B cell (primary cell): Measurements from ENCODE around the gene TRMT112. TPM values are rescaled to one million over a fixed set of nuclear protein-coding genes. Genes with fewer than 3 reads are reported as not detected.

Experiments used
- ATAC-seq: fragments of 200-7000 bp; cut with Tn5 transposase; one replicate; pipeline ENCODE4 v1.10.0; 2021; ENCODE audit warnings: low read depth, mild to moderate bottlenecking, moderate number of reproducible peaks, moderate library complexity
- CTCF ChIA-PET: fragments of 350-600 bp; sonication (Branson Sonifier 250); formaldehyde crosslinking; loops from one replicate; lab custom pipeline; 2021; ENCODE audit warnings: antibody characterized with exemption, inconsistent platforms; lab: Charles Lee
- POLR2A ChIA-PET: fragments of 350-600 bp; sonication (Branson Sonifier 250); formaldehyde crosslinking; loops from one replicate; lab custom pipeline; 2021; ENCODE audit warnings: antibody characterized with exemption; lab: Charles Lee
- DNase-seq: peaks from one replicate; pipeline ENCODE4 v3.0.0; 2013
- H2AFZ ChIP-seq: 2 replicates; pipeline ENCODE4 v1.6.1; 2012; ENCODE audit warnings: mild to moderate bottlenecking, low read depth, low read length; ENCODE audit not compliant: insufficient read depth, poor library complexity, severe bottlenecking
- H3K27ac ChIP-seq, 2 donors: 1 replicate in 1 of 2; 2 replicates in 1 of 2; pipeline ENCODE4 v1.5.1; 2012 to 2013; ENCODE audit warnings: low read length in 2 of 2, mild to moderate bottlenecking in 2 of 2, moderate library complexity in 1 of 2
- H3K27me3 ChIP-seq, 4 experiments: fragments of 200-600 bp in 1 of 4; sonication (generic) in 1 of 4; replicated peaks in 1 of 4; 1 replicate in 2 of 4; 2 replicates in 2 of 4; pipeline versions ENCODE4 v1.6.1 to v1.7.0; 2013 to 2016; ENCODE audit warnings: low read length in 3 of 4, mild to moderate bottlenecking in 2 of 4, mixed read lengths in 1 of 4, moderate library complexity in 1 of 4; ENCODE audit not compliant: insufficient read depth in 4 of 4, control insufficient read depth in 3 of 4; ENCODE audit errors: control extremely low read depth in 1 of 4
- H3K36me3 ChIP-seq, 2 experiments: replicated peaks in 1 of 2; 1 replicate in 1 of 2; 2 replicates in 1 of 2; pipeline versions ENCODE4 v1.6.1 to v1.7.1; 2013; ENCODE audit warnings: low read length in 1 of 2; ENCODE audit not compliant: insufficient read depth in 2 of 2, control insufficient read depth in 1 of 2; ENCODE audit errors: control extremely low read depth in 1 of 2, extremely low read depth in 1 of 2
- H3K4me1 ChIP-seq, 2 donors: fragments of 200-600 bp in 1 of 2; sonication (generic) in 1 of 2; 1 replicate in 1 of 2; 2 replicates in 1 of 2; pipeline versions ENCODE4 v1.5.1 to v1.6.1; 2013 to 2017; ENCODE audit warnings: low read length in 2 of 2; ENCODE audit not compliant: control insufficient read depth in 2 of 2, insufficient read depth in 2 of 2
- H3K4me2 ChIP-seq: replicated peaks from 2 replicates; pipeline ENCODE3; 2012; ENCODE audit warnings: mild to moderate bottlenecking, low read depth, low read length; ENCODE audit not compliant: poor library complexity, severe bottlenecking
- H3K4me3 ChIP-seq, 5 experiments: fragments of 200-600 bp in 1 of 5; sonication (generic) in 1 of 5; 1 replicate in 3 of 5; 2 replicates in 2 of 5; pipeline versions ENCODE4 v1.5.1 to v1.7.0; 2011 to 2016; ENCODE audit warnings: low read length in 4 of 5, mild to moderate bottlenecking in 4 of 5, low read depth in 2 of 5, control low read depth in 1 of 5, moderate library complexity in 1 of 5; ENCODE audit not compliant: insufficient read depth in 1 of 5; ENCODE audit errors: control extremely low read depth in 1 of 5, extremely low read depth in 1 of 5
- H3K79me2 ChIP-seq: fragments of 200-600 bp; sonication (generic); one replicate; pipeline ENCODE4 v1.6.0; 2016; ENCODE audit warnings: low read length; ENCODE audit not compliant: control insufficient read depth, insufficient read depth
- H3K9ac ChIP-seq: fragments of 200-600 bp; sonication (generic); 2 replicates; pipeline ENCODE4 v1.6.1; 2017; ENCODE audit warnings: mild to moderate bottlenecking, low read length, moderate library complexity
- H3K9me3 ChIP-seq, 3 donors: one replicate each; pipeline versions ENCODE4 v1.6.1 to v1.7.1; 2013; ENCODE audit warnings: low read length in 2 of 3; ENCODE audit not compliant: control insufficient read depth in 2 of 3, insufficient read depth in 1 of 3; ENCODE audit errors: control extremely low read depth in 1 of 3
- H4K20me1 ChIP-seq: 2 replicates; pipeline ENCODE4 v1.6.0; 2012; ENCODE audit warnings: mild to moderate bottlenecking, low read length; ENCODE audit not compliant: insufficient read depth, control insufficient read depth, poor library complexity, severe bottlenecking
- H3K27ac Mint-ChIP-seq: one replicate; pipeline ENCODE4 v1.8.0; 2021; ENCODE audit warnings: mixed read lengths
- H3K27me3 Mint-ChIP-seq: one replicate; pipeline ENCODE4 v1.8.0; 2021; ENCODE audit warnings: mixed read lengths
- H3K4me1 Mint-ChIP-seq: one replicate; pipeline ENCODE4 v1.8.0; 2021; ENCODE audit warnings: mixed read lengths
- H3K4me3 Mint-ChIP-seq: one replicate; pipeline ENCODE4 v1.8.0; 2021; ENCODE audit warnings: mixed read lengths
- H3K9me3 Mint-ChIP-seq: one replicate; pipeline ENCODE4 v1.8.0; 2022; ENCODE audit warnings: mixed read lengths; ENCODE audit not compliant: insufficient read depth
- CTCF ChIP-seq: fragments of 200-600 bp; IDR thresholded peaks from one replicate; pipeline ENCODE4 v1.8.0; 2022; ENCODE audit warnings: antibody characterized with exemption, mild to moderate bottlenecking
- EZH2 ChIP-seq: IDR thresholded peaks from 2 replicates; pipeline ENCODE4 v1.6.1; 2012; ENCODE audit warnings: borderline replicate concordance, low read depth, mild to moderate bottlenecking, moderate library complexity, low read length; ENCODE audit not compliant: insufficient read depth, poor library complexity, severe bottlenecking
- WGBS: methylation state at CpG from one replicate; pipeline ENCODE4 v1.1.5; 2013; ENCODE audit warnings: missing lambda C conversion rate; ENCODE audit not compliant: insufficient coverage; 5-methylcytosine and 5-hydroxymethylcytosine counted together
- intact Hi-C: fragments of 100-400 bp; cut with micrococcal nuclease; formaldehyde crosslinking; loops from one replicate; pipeline ENCODE4 v1.10.0; 2022
- polyA plus RNA-seq: library from polyadenylated mRNA; depleted of rRNA; stranded (reverse); fragments of >200 nt; gene quantifications from 2 replicates; pipeline ENCODE4 v1.2.3, GENCODE V29; 2012
- total RNA-seq, 2 donors: library from RNA; stranded (reverse); fragments of 120-200 nt in 1 of 2; gene quantifications; 1 replicate in 1 of 2; 2 replicates in 1 of 2; pipeline versions ENCODE4 v1.2.3 to v1.2.4, GENCODE V29; 2013 to 2022

Gene TRMT112
- total and polyA plus RNA-seq, 2 donors (not counting 1 experiment from before 2014, with no cell fraction given), result 133 to 231 TPM

- Histone ChIP-seq H2AFZ (no peak overlapping the region), H3K4me3 (no peak overlapping the region), H3K9me3 (no peaks in the 10 kb centered on the region), H3K36me3 (peaks cover 0 to 24% of the 10 kb centered on the region in 2 experiments), H3K4me2 (no peak overlapping the region), H3K4me1 (peaks cover 31 to 48% of the 10 kb centered on the region in 2 donors), H3K79me2 (peaks cover 8% of the 10 kb centered on the region), H3K27ac (peak overlapping the region in 1 of 2 donors; percentile 33), H3K9ac (no peak overlapping the region), H4K20me1 (peaks cover 25% of the 10 kb centered on the region), H3K27me3 (no peaks in the 10 kb centered on the region)
- Mint-ChIP-seq H3K9me3 (no peaks in the 10 kb centered on the region), H3K27me3 (no peaks in the 10 kb centered on the region), H3K4me1 (peaks cover 37% of the 10 kb centered on the region), H3K4me3 (no peak overlapping the region), H3K27ac (no peak overlapping the region)
- ChIA-PET POLR2A (no interaction called here), CTCF (interaction anchor here (10.2 kb wide), 1 partner anchor 45 kb away, joined by 188 read pairs; the partner anchor contains the start of genes PRDX5 and TRMT112)
- intact Hi-C loops, result no loop called here
- TF ChIP-seq CTCF (no peak), EZH2 (no peak)
- WGBS, result over 99% methylated on average over 10 of the region's 10 CpGs
- no peak for DNase-seq
- ATAC-seq, result no peak
Measured at GRCh38 chr11:64362339-64362738, 45.0 kb upstream of the TRMT112 start.

GRCh38 chr11:64361659-64362058 lies 44.3 kb upstream of the TRMT112 start:
- POLR2A ChIA-PET, result no interaction called here
- Histone ChIP-seq H3K36me3 (peaks cover 0 to 24% of the 10 kb centered on the region in 2 experiments), H3K4me3 (no peak overlapping the region), H2AFZ (no peak overlapping the region), H4K20me1 (peaks cover 25% of the 10 kb centered on the region), H3K4me2 (no peak overlapping the region), H3K27ac (no peak overlapping the region), H3K9ac (no peak overlapping the region), H3K9me3 (no peaks in the 10 kb centered on the region), H3K27me3 (no peaks in the 10 kb centered on the region), H3K79me2 (peaks cover 8% of the 10 kb centered on the region), H3K4me1 (peaks cover 31 to 48% of the 10 kb centered on the region in 2 donors)
- Mint-ChIP-seq H3K27me3 (no peaks in the 10 kb centered on the region), H3K9me3 (no peaks in the 10 kb centered on the region), H3K4me3 (no peak overlapping the region), H3K27ac (peak overlapping the region; percentile 29), H3K4me1 (peaks cover 37% of the 10 kb centered on the region)
- 97% methylated on average over 16 of the region's 18 CpGs for WGBS
- CTCF ChIA-PET, result interaction anchor here (10.2 kb wide), 1 partner anchor 44 kb away, joined by 188 read pairs; the partner anchor contains the start of genes PRDX5 and TRMT112
- no peak for ATAC-seq
- intact Hi-C loops, result no loop called here
- TF ChIP-seq EZH2 (no peak), CTCF (no peak)
- no peak for DNase-seq
